Psoas muscle (tissue), 8 donors: ENCODE results near the gene PATZ1. TPM values are rescaled to one million over a fixed set of nuclear protein-coding genes. Genes with fewer than 3 reads are reported as not detected.

Source experiments
- ATAC-seq, 4 donors: fragments of 200-7000 bp; cut with Tn5 transposase; one replicate each; pipeline ENCODE4 v1.9.1; 2020; ENCODE audit warnings: moderate library complexity in 3 of 4, mild to moderate bottlenecking in 2 of 4
- DNase-seq, 2 donors: peaks; one replicate each; pipeline ENCODE4 v3.0.0-alpha.2; 2020
- H3K27ac ChIP-seq: fragments of 200-600 bp; one replicate; pipeline ENCODE4 v1.8.0; 2022
- H3K27me3 ChIP-seq, 3 donors: fragments of 200-600 bp in 1 of 3; one replicate each; pipeline versions ENCODE4 v1.6.1 to v1.8.0; 2013 to 2022; ENCODE audit warnings: low read length in 2 of 3, mild to moderate bottlenecking in 2 of 3, moderate library complexity in 1 of 3; ENCODE audit not compliant: insufficient read depth in 3 of 3
- H3K36me3 ChIP-seq, 2 donors: fragments of 200-600 bp in 1 of 2; one replicate each; pipeline versions ENCODE4 v1.6.1 to v1.8.0; 2013 to 2022; ENCODE audit warnings: low read depth in 1 of 2, mild to moderate bottlenecking in 1 of 2, moderate library complexity in 1 of 2; ENCODE audit not compliant: insufficient read depth in 1 of 2
- H3K4me1 ChIP-seq: fragments of 200-600 bp; one replicate; pipeline ENCODE4 v1.8.0; 2022
- H3K4me3 ChIP-seq: fragments of 200-600 bp; one replicate; pipeline ENCODE4 v1.8.0; 2022; ENCODE audit warnings: mild to moderate bottlenecking
- H3K9me3 ChIP-seq: fragments of 200-600 bp; one replicate; pipeline ENCODE4 v1.8.0; 2022
- CTCF ChIP-seq: fragments of 200-600 bp; IDR thresholded peaks from one replicate; pipeline ENCODE4 v1.8.0; 2022; ENCODE audit warnings: antibody characterized with exemption
- WGBS, 3 donors: extraction: QIAGEN DNeasy Blood & Tissue Kit; methylation state at CpG; one replicate each; pipeline versions ENCODE4 v1.1.6 to v1.1.7; 2013; 5-methylcytosine and 5-hydroxymethylcytosine counted together
- intact Hi-C, 2 donors: fragments of 100-400 bp; cut with DNase I; formaldehyde crosslinking; loops; one replicate each; pipeline versions ENCODE4 v1.11.0 to v1.14.2; 2022
- polyA plus RNA-seq, 3 donors: library from polyadenylated mRNA; stranded (reverse); fragments of 200-250 nt; gene quantifications; one replicate each; pipeline ENCODE4 v1.2.3, GENCODE V29; 2013
- total RNA-seq, 4 donors: library from RNA; stranded (reverse); fragmentation: NEBNext Ultra II Directional in 2 of 4; extraction: Animal tissue kit (Norgen Biotek cat#: 25700) in 2 of 4; gene quantifications; one replicate each; pipeline versions ENCODE4 v1.2.1 to v1.2.4, GENCODE V29; 2021 to 2023
- donor health status: healthy with polysubstance abuse.
- donor health status: DM: no; HTN: no; CAD: no; lungs with moderate emphysema.
- donor health status: Bipolar disorder and iron deficiency.
- donor health status: healthy.
- donor health status: DM: yes; HTN: yes; CAD: no.
- donor health status: DM: no; HTN: no; CAD: no.
- donor health status: DM: no; HTN: no; CAD: no.
- donor health status: DM: yes; HTN: yes; CAD: no.

PATZ1 gene
- total and polyA plus RNA-seq, 7 donors, result 5.2 to 14.2 (median 9.2) TPM

- Histone ChIP-seq H3K27me3 (no peaks in the 10 kb centered on the region), H3K27ac (peak overlapping the region; percentile 27), H3K36me3 (peaks cover 3 to 82% of the 10 kb centered on the region in 2 donors), H3K4me1 (peaks cover 17% of the 10 kb centered on the region), H3K4me3 (no peak overlapping the region), H3K9me3 (no peaks in the 10 kb centered on the region)
- TF ChIP-seq CTCF, result no peak
- ATAC-seq, result no peak
- DNase-seq, result no peak
- 77 to 80% (median 78%) methylated on average over 8 of the region's 8 CpGs for WGBS, 3 donors
- intact Hi-C loops, result no loop called here
Measured at GRCh38 chr22:31286360-31287255, 59.5 kb downstream of the PATZ1 start.

- peaks cover 10% of the 10 kb centered on the region for H3K4me1 ChIP-seq
- H3K4me3 ChIP-seq, result no peak overlapping the region
- H3K9me3 ChIP-seq, result no peaks in the 10 kb centered on the region
- no peak overlapping the region for H3K27ac ChIP-seq
- intact Hi-C loops, result no loop called here
- TF ChIP-seq CTCF, result no peak
- peaks cover 3 to 100% of the 10 kb centered on the region in 2 donors for H3K36me3 ChIP-seq
- WGBS, 3 donors, result 22 to 43% (median 29%) methylated on average over 3 of the region's 3 CpGs
- no peak for ATAC-seq
- DNase-seq, result no peak
- no peaks in the 10 kb centered on the region for H3K27me3 ChIP-seq
Measured at GRCh38 chr22:31284281-31285155, 61.6 kb downstream of the PATZ1 start.

- H3K9me3 ChIP-seq, result no peaks in the 10 kb centered on the region
- 62 to 70% (median 66%) methylated on average over 7 to 8 of the region's 8 CpGs for WGBS, 3 donors
- H3K27ac ChIP-seq, result no peak overlapping the region
Measured at GRCh38 chr22:31282748-31283468, 63.2 kb downstream of the PATZ1 start.

More at GRCh38 chr22:31282748-31283468, 63.2 kb downstream of the PATZ1 start:
- Histone ChIP-seq H3K36me3 (peaks cover 3 to 100% of the 10 kb centered on the region in 2 donors), H3K27me3 (no peaks in the 10 kb centered on the region), H3K4me1 (no peaks in the 10 kb centered on the region), H3K4me3 (no peak overlapping the region)
- no peak for TF ChIP-seq CTCF
- DNase-seq (no peak), ATAC-seq (peak in 1 of 4 donors; percentile 7)
- intact Hi-C loops, result no loop called here
